Measurements from ENCODE around the gene ARHGEF17.

- TF ChIP-seq YY1 (IDR thresholded peaks at IDR 0.05; ENCODE audit: insufficient read depth, insufficient read length) (no peak), ZNF274 (IDR thresholded peaks at IDR 0.05; ENCODE audit: low read depth, low read length) (no peak)
Observed at GRCh38 chr11:73323464-73323863, 15.4 kb downstream of the ARHGEF17 start.
